HL-60 (cell line): ENCODE measurements around the gene SPAG9.

Experiments used
- CTCF ChIP-seq: IDR thresholded peaks from one replicate; pipeline ENCODE4 v1.5.1; 2011; ENCODE audit warnings: low read length, control low read depth, inconsistent platforms; ENCODE audit not compliant: insufficient read depth
- GABPA ChIP-seq: IDR thresholded peaks from 2 replicates; pipeline ENCODE4 v1.6.1; 2012; ENCODE audit warnings: low read depth
- POLR2AphosphoS5 ChIP-seq: IDR thresholded peaks from 2 replicates; pipeline ENCODE4 v1.6.1; 2012; ENCODE audit warnings: low read depth
- REST ChIP-seq: IDR thresholded peaks from 2 replicates; pipeline ENCODE4 v1.6.1; 2012; ENCODE audit warnings: low read depth; ENCODE audit not compliant: insufficient replicate concordance
- SPI1 ChIP-seq: IDR thresholded peaks from 2 replicates; pipeline ENCODE4 v1.6.1; 2012; ENCODE audit warnings: low read depth, mild to moderate bottlenecking, borderline replicate concordance

- TF ChIP-seq CTCF = no peak
- TF ChIP-seq POLR2AphosphoS5 = no peak
- no peak for TF ChIP-seq GABPA
- no peak for TF ChIP-seq REST
- TF ChIP-seq SPI1 = no peak
Measured at GRCh38 chr17:51050291-51051033, 70.2 kb downstream of the SPAG9 start.
